Lung (tissue), 12 donors: ENCODE measurements around the gene GCLM. TPM values are rescaled to one million over a fixed set of nuclear protein-coding genes. Genes with fewer than 3 reads are reported as not detected.

Experiments
- ATAC-seq: fragments of 200-7000 bp; cut with Tn5 transposase; one replicate; pipeline ENCODE4 v1.9.1; 2020; ENCODE audit warnings: moderate number of reproducible peaks; ENCODE audit not compliant: insufficient read depth, low FRiP score
- DNase-seq, 3 donors: peaks; one replicate each; pipeline ENCODE4 v3.0.0-alpha.2; 2013 to 2017
- H3K27ac ChIP-seq, 2 donors: one replicate each; pipeline ENCODE4 v1.5.1; 2013; ENCODE audit warnings: mild to moderate bottlenecking in 2 of 2, moderate library complexity in 2 of 2, control low read depth in 1 of 2, inconsistent platforms in 1 of 2, low read depth in 1 of 2, low read length in 1 of 2
- H3K27me3 ChIP-seq, 3 donors: one replicate each; pipeline ENCODE4 v1.5.1; 2013; ENCODE audit warnings: low read length in 2 of 3; ENCODE audit not compliant: control insufficient read depth in 3 of 3, insufficient read depth in 3 of 3
- H3K36me3 ChIP-seq, 4 donors: one replicate each; pipeline ENCODE4 v1.5.1; 2013; ENCODE audit warnings: low read length in 4 of 4, mild to moderate bottlenecking in 1 of 4, moderate library complexity in 1 of 4; ENCODE audit not compliant: control insufficient read depth in 4 of 4, insufficient read depth in 4 of 4
- H3K4me1 ChIP-seq, 5 donors: one replicate each; pipeline ENCODE4 v1.5.1; 2013; ENCODE audit warnings: low read length in 5 of 5, mild to moderate bottlenecking in 2 of 5, moderate library complexity in 1 of 5; ENCODE audit not compliant: control insufficient read depth in 5 of 5, insufficient read depth in 5 of 5
- H3K4me3 ChIP-seq: one replicate; pipeline ENCODE4 v1.5.1; 2013; ENCODE audit warnings: mild to moderate bottlenecking, control low read depth, moderate library complexity
- H3K9ac ChIP-seq, 2 donors: one replicate each; pipeline ENCODE4 v1.5.1; 2013; ENCODE audit warnings: low read length in 2 of 2, control low read depth in 1 of 2; ENCODE audit not compliant: insufficient read depth in 1 of 2
- H3K9me3 ChIP-seq, 4 donors: one replicate each; pipeline ENCODE4 v1.5.1; 2013; ENCODE audit warnings: low read length in 3 of 4, mild to moderate bottlenecking in 1 of 4, moderate library complexity in 1 of 4; ENCODE audit not compliant: control insufficient read depth in 4 of 4, insufficient read depth in 3 of 4
- CTCF ChIP-seq: IDR thresholded peaks from 2 replicates; pipeline ENCODE4 v1.5.1; 2012; ENCODE audit warnings: mild to moderate bottlenecking; ENCODE audit errors: control extremely low read depth, extremely low read depth
- WGBS, 2 donors: extraction: QIAGEN DNeasy Blood & Tissue Kit; methylation state at CpG; one replicate each; pipeline ENCODE4 v1.1.7; 2013; 5-methylcytosine and 5-hydroxymethylcytosine counted together
- polyA plus RNA-seq, 2 donors: library from polyadenylated mRNA; stranded (reverse); fragments of 200-250 nt; gene quantifications; one replicate each; pipeline ENCODE4 v1.2.1, GENCODE V29; 2013
- total RNA-seq, 2 donors: library from RNA; depleted of rRNA in 1 of 2; stranded (reverse); fragments of >200 nt in 1 of 2; gene quantifications; one replicate each; pipeline ENCODE4 v1.2.1, GENCODE V29; 2014 to 2021
- donor health status: control.
- donor health status: control.
- donor health status: Bipolar disorder and iron deficiency.
- donor health status: healthy.
- donor health status: DM: yes; HTN: yes; CAD: no.

GCLM gene
- total and polyA plus RNA-seq, 4 donors, result 8.7 to 25.7 (median 19.9) TPM

- Histone ChIP-seq H3K9ac (no peak overlapping the region), H3K4me3 (no peak overlapping the region), H3K27me3 (no peaks in the 10 kb centered on the region), H3K4me1 (peaks cover 0 to 16% (median 5%) of the 10 kb centered on the region in 5 donors), H3K27ac (no peak overlapping the region), H3K36me3 (peaks cover 0 to 6% (median 0%) of the 10 kb centered on the region in 4 donors), H3K9me3 (no peaks in the 10 kb centered on the region)
- DNase-seq (no peak), ATAC-seq (no peak)
- WGBS, 2 donors, result 97 to 98% methylated on average over 3 of the region's 3 CpGs
- TF ChIP-seq CTCF, result no peak
Measured at GRCh38 chr1:93841771-93842170, 67.5 kb downstream of the GCLM start.

GRCh38 chr1:93840956-93841482, 68.2 kb downstream of the GCLM start:
- Histone ChIP-seq H3K27me3 (no peaks in the 10 kb centered on the region), H3K27ac (no peak overlapping the region), H3K4me3 (no peak overlapping the region), H3K36me3 (peaks cover 0 to 6% (median 0%) of the 10 kb centered on the region in 4 donors), H3K9me3 (no peaks in the 10 kb centered on the region), H3K4me1 (peaks cover 0 to 16% (median 5%) of the 10 kb centered on the region in 5 donors), H3K9ac (no peak overlapping the region)
- DNase-seq (no peak), ATAC-seq (no peak)
- WGBS, 2 donors, result 93 to 96% methylated on average over 4 of the region's 4 CpGs
- no peak for TF ChIP-seq CTCF

GRCh38 chr1:93839753-93840152, 69.5 kb downstream of the GCLM start:
- no peak for ATAC-seq
- no peak for TF ChIP-seq CTCF
- H3K27me3 ChIP-seq, result no peaks in the 10 kb centered on the region
- H3K27ac ChIP-seq, result no peak overlapping the region
- no peaks in the 10 kb centered on the region for H3K9me3 ChIP-seq
- peaks cover 0 to 6% (median 0%) of the 10 kb centered on the region in 4 donors for H3K36me3 ChIP-seq
- peaks cover 0 to 5% (median 0%) of the 10 kb centered on the region in 5 donors for H3K4me1 ChIP-seq
- 91 to 94% methylated on average over 2 of the region's 2 CpGs for WGBS, 2 donors
- no peak overlapping the region for H3K9ac ChIP-seq
- DNase-seq, result no peak
- no peak overlapping the region for H3K4me3 ChIP-seq

GRCh38 chr1:93839307-93839706, 69.9 kb downstream of the GCLM start:
- no peak overlapping the region for H3K9ac ChIP-seq
- H3K9me3 ChIP-seq, result no peaks in the 10 kb centered on the region
- peaks cover 0 to 6% (median 0%) of the 10 kb centered on the region in 4 donors for H3K36me3 ChIP-seq
- no peaks in the 10 kb centered on the region for H3K27me3 ChIP-seq
- no peak overlapping the region for H3K4me3 ChIP-seq
- DNase-seq (no peak), ATAC-seq (no peak)
- no peak for TF ChIP-seq CTCF
- WGBS, 2 donors, result 29 to 38% methylated on average over 1 of the region's 1 CpG
- H3K4me1 ChIP-seq, result peaks cover 0 to under 1% (median 0%) of the 10 kb centered on the region in 5 donors
- H3K27ac ChIP-seq, result no peak overlapping the region
